Measurements from ENCODE around the gene FAM3B.

DNA sequence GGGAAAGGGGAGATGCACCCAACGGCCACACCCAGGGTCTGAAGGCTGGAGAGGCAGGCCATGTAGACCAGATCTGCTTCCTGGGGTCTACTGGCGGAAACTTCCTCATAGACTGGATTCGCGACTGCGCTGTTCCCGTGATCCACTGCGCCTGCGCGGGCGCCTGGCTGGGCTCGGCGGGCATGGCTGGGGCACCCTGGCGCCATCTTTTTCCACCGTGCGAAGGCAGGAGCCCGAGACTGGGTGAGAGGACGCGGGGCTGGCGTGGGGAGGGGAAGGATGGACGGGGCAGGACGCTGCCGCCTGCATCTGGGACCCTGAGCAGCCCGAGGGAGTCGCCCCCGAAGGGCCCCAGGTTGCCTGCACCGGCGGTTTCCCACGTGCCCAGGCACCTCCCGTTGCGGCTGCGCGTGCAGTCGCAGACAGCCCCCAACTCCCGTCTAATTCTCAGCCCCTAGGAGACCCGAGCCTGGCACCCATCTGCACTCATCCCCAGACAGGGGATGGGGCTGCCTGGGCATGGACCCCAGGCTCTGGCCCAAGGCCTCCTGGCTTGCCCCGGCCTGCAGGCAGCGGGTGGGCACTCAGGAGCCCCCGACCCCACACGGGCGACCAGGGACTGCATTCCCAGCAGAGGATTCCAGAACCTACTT is 12.4 kb upstream of the FAM3B start:
- TF ChIP-seq, protein P1, sequence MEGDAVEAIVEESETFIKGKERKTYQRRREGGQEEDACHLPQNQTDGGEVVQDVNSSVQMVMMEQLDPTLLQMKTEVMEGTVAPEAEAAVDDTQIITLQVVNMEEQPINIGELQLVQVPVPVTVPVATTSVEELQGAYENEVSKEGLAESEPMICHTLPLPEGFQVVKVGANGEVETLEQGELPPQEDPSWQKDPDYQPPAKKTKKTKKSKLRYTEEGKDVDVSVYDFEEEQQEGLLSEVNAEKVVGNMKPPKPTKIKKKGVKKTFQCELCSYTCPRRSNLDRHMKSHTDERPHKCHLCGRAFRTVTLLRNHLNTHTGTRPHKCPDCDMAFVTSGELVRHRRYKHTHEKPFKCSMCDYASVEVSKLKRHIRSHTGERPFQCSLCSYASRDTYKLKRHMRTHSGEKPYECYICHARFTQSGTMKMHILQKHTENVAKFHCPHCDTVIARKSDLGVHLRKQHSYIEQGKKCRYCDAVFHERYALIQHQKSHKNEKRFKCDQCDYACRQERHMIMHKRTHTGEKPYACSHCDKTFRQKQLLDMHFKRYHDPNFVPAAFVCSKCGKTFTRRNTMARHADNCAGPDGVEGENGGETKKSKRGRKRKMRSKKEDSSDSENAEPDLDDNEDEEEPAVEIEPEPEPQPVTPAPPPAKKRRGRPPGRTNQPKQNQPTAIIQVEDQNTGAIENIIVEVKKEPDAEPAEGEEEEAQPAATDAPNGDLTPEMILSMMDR (IDR thresholded peaks at IDR 0.05; ENCODE audit: poor library complexity) = no peak
- TF ChIP-seq EZH2phosphoT487 (IDR thresholded peaks at IDR 0.05; ENCODE audit: low read depth, severe bottlenecking, unreplicated experiment) = no peak
